GM18870 (cell line): Measurements from ENCODE around the gene SHC3.

ENCODE experiments used
- ATAC-seq: cut with Tn5 transposase; IDR thresholded peaks from one replicate; pipeline ENCODE4 v1.9.1; 2021; ENCODE audit warnings: moderate library complexity; ENCODE audit not compliant: unreplicated experiment

Gene SHC3

DNA sequence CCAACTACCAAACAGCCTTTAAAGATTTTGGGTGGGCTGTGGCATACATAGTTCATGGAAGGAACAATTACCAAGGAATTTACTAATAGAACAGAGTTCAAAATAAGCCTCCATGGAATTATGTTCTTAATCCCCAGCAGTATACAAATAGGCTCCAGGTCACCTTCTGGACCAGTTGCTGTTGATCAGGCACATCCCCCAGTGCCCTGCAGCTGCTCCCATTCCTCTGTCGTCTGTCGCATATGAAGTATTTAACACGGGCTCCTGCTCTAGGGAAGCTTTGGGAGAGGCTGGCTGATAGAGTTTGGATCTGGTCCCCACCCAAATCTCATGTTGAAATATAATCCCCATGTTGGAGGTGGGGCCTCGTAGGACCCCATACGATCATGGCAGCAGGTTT lies 17.8 kb downstream of the SHC3 start:
- ATAC-seq = no peak

DNA sequence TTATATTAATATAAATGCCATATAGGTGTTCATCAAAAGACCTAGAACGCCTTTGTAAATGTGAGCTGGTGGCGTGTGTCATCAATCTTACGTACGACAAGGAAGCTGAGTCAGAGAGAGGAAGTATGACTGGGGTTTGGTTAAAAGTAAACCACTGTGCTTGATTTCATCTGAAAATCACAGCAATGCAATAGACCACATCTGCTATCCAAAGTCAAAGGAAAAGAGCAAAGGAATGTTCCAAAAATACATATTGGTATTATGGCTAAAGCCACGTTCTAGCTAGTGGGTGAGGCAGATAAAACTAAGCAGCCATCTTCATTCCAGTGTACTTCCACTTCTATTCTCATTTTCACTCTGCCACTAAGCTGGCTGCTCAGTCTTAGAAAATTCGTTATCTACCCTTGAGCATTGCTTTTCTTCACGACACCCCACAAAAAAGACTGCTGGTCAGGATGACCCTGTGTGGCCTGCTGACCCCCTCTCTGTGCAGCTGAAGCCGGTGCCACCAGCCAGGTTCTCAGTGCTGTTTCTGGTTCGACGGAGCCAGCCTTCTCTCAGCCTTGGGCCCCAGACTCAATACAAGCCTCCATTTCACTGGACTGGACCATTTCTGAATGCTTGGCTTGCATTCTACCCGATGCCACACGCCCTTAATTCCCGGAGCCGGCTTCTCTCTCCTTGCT lies 23.8 kb downstream of the SHC3 start:
- no peak for ATAC-seq

DNA sequence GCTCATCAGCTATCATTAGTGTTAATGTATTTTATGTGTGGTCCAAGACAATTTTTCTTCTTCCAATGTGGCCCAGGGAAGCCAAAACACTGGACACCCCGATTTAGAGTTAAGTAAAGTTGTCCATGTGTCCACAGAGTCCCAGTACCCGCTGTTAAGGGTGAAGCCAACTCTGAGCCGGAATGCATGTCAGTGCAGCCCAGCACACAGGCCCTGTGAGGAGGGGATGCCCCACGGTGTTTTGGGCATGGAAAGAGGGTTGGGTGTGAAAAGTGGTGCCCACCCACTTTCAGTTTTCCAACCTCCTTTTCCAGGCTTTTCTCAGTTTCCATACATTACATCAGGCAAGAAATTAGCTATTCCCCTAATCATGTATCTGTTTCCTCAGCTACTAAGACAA lies 24.4 kb downstream of the SHC3 start:
- ATAC-seq = no peak

DNA sequence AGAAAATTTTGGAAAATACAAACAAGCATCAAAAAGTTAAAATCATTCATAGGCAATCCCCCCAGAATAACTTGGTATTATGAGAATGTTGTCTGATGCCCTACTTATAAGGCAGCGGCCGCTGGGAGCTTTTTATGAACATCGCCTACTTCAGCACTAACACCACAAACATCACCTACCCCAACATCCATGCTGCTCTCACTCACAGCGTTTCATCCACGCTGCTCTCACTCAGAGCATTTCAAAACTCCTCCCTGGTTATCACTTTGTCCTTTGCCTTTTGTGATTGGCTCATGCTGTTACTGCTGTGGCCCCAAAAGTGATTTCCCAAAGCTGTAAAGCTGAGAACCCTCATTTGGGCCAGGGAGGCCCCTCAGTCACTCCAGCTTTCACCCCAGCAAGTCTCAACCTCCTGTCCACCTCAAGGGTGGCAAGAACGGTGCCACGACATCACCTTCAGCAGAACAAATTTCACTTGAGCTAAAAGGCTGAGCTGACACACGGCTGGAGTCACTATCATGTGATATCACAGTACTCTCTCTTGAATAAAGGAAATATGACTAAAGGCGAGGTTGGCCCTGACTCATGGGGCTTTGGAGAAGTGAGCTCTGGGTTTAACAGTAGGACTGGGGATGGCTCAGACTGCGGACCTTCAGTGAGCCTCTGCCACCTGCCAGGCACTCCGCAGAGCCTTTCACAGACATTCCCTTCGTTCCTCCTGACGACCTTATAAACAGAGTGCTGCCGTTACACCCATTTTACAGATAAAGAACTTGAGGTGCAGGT lies 25.2 kb downstream of the SHC3 start:
- no peak for ATAC-seq

GRCh38 chr9:89149726-89150125 lies 28.9 kb downstream of the SHC3 start:
- ATAC-seq = no peak

DNA sequence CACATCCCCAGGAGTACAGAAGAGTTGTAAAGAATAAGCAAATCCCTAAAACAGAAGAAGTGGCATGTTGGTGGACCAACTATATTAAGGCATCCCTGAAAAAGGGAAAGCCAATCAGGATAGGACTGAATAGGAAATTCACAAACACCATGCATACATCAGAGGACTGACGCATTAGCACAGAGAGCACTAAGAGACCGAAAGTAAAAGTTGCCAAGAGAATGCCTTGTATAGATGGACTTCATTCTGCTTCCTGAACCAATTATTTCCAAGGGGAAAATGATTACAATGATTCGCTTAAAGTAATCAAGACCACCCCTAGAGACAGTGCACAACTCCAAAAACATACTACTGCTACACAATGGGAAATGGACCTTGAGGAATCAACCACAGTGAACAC lies 33.5 kb downstream of the SHC3 start:
- no peak for ATAC-seq

GRCh38 chr9:89144238-89144637 lies 34.4 kb downstream of the SHC3 start:
- no peak for ATAC-seq

- ATAC-seq = no peak
Observed at GRCh38 chr9:89143266-89143665, 35.4 kb downstream of the SHC3 start.

DNA sequence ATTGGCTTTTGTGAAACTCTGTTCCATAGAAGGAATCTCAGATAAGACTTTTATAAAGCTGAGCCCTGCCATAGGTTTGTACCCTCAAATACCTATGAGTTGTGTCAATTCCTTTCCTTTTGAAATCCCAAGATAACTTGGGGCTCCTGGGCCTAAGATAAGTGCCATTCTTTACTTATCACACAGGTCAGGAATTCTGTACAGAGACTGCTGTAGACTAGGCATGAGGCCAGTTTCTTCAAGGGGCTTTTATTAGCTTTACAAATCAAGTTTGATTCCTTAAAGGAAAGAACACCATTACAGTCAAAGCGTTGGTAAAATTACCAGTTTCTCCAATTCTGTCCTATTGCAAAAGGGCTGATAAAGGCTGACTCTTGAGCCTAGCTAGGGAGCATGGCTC lies 39.2 kb downstream of the SHC3 start:
- ATAC-seq = no peak

GRCh38 chr9:89138463-89139390 lies 39.9 kb downstream of the SHC3 start:
- ATAC-seq = no peak

DNA sequence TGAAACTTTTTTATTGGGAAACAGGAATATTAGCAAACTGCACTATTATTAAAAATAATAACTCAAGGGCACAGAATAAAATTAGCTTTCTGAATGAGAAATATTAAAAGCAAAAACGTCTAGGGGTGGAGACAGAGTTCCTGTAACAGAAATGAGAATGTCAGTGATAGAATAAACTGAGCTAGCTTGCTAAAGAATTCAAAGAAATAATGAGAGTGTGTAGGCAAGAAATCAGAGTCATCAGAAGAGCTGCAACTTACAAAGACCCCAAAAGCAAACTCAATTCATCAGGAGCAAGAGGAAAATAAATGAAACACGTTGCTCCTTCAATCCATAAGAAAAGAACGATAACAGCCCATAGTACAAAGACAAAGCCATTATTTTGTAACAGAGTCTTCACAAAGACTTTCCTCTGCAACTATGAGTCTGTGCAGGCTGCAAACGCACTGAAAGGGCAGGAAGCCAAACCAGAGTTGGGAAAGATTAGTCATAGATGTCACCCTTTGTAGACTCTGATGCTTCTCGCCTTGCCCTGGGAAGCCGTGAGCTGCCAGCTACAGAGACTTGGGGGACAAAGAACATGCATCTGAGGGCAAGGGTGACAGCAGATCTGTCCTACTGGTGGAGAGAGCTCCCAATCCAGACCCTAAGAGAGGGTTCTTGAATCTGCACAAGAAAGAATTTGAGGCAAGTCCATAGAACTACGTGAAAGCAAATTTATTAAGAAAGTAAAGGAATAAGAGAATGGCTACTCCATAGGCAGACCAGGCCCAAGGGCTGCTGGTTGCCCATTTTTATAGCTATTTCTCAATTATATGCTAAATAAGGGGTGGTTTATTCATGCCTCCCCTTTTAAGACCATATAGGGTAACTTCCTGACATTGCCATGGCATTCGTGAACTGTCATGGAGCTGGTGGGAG lies 40.8 kb downstream of the SHC3 start:
- ATAC-seq = no peak

DNA sequence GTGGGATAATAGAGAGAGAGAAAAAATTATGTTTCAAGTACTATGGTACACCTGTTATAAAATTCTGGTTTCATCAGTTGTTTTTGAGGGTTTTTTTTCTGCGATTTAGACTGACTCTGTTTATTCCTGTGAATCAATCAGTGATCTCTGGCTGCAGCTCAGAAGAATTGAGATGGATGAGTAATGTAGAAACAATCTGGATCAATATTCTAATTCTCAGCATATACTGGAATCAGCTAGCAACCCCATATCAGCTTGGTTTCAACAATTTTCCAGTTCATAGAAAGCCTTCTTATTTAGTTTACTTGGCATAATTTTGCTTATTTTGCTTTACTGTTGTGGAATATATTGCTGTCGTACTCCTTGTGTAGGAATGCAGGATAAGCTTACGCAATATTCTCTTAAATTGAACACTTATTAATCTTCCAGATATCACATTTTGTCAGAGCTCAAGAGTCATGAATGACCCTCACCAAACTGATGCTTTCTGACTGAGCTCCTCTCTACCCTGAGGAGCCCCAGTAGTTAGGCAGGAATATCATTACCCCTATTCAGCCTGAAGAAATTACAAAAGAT lies 42.9 kb downstream of the SHC3 start:
- no peak for ATAC-seq

- ATAC-seq = no peak
Observed at GRCh38 chr9:89134709-89135108, 43.9 kb downstream of the SHC3 start.

GRCh38 chr9:89122949-89123348 lies 55.7 kb downstream of the SHC3 start:
- ATAC-seq = no peak

DNA sequence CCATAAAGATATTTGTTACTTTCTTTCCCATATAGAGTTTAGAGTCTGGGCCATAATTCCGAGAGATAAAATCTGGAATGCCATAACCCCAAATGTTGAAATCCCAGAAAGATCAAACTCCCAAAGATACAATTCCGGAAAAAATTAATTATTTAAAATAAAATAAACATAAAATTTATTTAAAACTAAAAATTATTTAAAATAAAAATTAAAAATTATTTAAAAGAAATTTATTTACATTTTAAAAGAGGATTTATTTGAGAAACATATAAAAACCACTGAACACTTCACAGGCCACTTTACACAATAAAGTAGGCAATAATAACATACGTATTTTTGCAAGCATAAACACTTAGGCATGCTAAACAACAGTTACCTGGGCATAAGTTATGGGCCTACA lies 57.9 kb downstream of the SHC3 start:
- ATAC-seq = no peak

DNA sequence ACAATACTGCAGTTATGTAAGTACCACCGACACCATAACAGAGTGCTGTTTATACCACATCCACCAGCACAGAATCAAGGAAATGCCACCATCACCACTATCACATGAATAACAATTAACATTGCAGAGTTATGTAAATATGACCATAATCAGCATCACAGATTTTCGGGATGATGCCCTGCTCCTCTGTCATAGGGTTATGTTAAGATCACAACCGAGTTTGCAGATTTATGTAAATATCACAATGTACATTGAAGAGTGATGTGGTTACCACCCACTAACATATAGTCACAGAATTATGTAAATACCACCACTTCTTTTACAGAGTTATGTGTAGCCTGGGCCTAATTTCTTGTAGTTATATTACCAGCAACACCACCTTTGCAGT lies 61.8 kb downstream of the SHC3 start:
- no peak for ATAC-seq

DNA sequence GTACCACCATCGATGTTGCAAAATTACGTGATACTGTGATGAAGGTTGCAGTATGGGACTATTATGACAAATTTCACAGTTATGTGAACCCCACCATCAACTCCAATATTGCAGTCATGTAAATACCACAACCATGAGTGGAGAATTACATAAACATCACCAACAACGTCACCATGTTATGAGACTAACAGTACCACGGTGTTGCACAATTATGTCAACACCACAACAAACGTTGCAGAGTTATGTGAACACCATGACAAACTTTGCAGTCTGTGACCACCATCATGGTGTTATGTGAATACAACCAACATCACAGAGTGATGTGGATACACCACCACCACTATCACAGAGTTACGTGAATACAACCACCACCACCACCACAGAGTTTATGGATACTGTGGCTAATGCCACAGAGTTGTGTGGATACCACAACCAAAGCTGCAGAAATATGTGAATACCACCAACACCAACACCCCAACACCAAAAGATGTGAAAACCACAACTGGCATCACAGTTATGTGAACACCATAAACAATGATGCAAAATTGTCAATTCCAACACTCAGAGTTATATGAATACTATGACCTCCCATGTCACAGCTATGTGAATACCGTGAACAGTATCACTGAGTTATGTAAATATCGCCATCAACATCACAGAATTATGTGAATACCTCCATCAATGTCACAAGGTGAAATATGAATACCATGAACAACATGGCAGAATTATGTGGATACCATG lies 62.4 kb downstream of the SHC3 start:
- no peak for ATAC-seq

- ATAC-seq = no peak
Observed at GRCh38 chr9:89115426-89115825, 63.2 kb downstream of the SHC3 start.

GRCh38 chr9:89114741-89115140 lies 63.9 kb downstream of the SHC3 start:
- ATAC-seq = no peak

GRCh38 chr9:89113851-89114250 lies 64.8 kb downstream of the SHC3 start:
- no peak for ATAC-seq
